Measurements from ENCODE around the gene PLAAT5.

Gene PLAAT5

GRCh38 chr11:63527667-63528066, 36.7 kb upstream of the PLAAT5 start:
- no peak for DNase-seq (ENCODE audit: insufficient read length)
- no peak for FAIRE-seq
- TF ChIP-seq TAF1 (IDR thresholded peaks at IDR 0.05; ENCODE audit: borderline replicate concordance, low read depth, low read length) = no peak
- TF ChIP-seq POLR2A (IDR thresholded peaks at IDR 0.05; ENCODE audit: low read depth, low read length) = no peak
- no peak for TF ChIP-seq POLR2AphosphoS5 (IDR thresholded peaks at IDR 0.05; ENCODE audit: low read depth, low read length)

DNA sequence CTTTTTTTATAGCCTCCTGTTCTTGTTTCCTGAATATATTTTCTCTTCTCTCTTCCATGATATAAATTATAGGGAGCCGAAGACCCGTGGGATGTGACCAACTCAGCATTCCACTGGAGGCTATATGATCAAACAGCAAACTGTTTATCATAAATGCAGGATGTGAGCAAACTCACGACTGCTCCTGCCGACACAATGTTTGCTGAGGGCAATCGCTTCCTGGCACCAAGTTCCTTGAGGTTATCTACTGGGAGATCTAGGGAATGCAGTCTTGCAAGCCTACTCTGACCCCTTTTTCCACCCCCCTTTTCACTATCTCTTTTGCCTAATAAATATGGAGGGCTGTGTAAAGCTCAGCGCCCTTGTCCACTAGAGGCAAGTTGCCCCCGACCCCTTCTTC, 32.2 kb upstream of the PLAAT5 start:
- TF ChIP-seq POLR2A (IDR thresholded peaks at IDR 0.05; ENCODE audit: low read depth, low read length) (no peak), POLR2AphosphoS5 (IDR thresholded peaks at IDR 0.05; ENCODE audit: low read depth, low read length) (no peak)
- no peak for FAIRE-seq

GRCh38 chr11:63521896-63522295, 30.9 kb upstream of the PLAAT5 start:
- no peak for FAIRE-seq
- TF ChIP-seq POLR2A (IDR thresholded peaks at IDR 0.05; ENCODE audit: low read depth, low read length) (no peak), POLR2AphosphoS5 (IDR thresholded peaks at IDR 0.05; ENCODE audit: low read depth, low read length) (no peak), TAF1 (IDR thresholded peaks at IDR 0.05; ENCODE audit: borderline replicate concordance, low read depth, low read length) (no peak)
- no peak for DNase-seq (ENCODE audit: insufficient read length)

More for the DNA sequence above, 32.2 kb upstream of the PLAAT5 start:
- DNase-seq (ENCODE audit: insufficient read length) = no peak

- TF ChIP-seq TAF1 (IDR thresholded peaks at IDR 0.05; ENCODE audit: borderline replicate concordance, low read depth, low read length) (no peak), POLR2A (IDR thresholded peaks at IDR 0.05; ENCODE audit: low read depth, low read length) (no peak), POLR2AphosphoS5 (IDR thresholded peaks at IDR 0.05; ENCODE audit: low read depth, low read length) (no peak)
- DNase-seq (ENCODE audit: insufficient read length) (no peak), FAIRE-seq (peak; percentile 30)
These were observed 29.7 kb upstream of the PLAAT5 start for GRCh38 chr11:63520606-63521170.

DNA sequence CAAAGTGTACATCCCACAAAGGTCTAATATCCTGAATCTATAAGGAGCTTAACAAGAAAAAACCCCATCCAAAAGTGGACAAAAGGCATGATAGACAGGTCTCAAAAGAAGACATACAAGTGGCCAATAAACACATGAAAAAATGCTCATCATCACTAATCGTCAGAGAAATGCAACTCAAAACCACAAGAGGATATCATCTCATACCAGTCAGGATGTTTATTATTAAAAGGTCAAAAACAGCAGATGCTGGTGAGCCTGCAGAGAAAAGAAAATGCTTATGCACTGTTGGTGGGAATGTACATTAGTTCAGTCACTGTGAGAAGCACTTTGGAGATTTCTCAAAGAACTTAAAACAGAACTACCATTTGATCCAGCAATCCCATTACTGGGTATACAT, 27.6 kb upstream of the PLAAT5 start:
- no peak for TF ChIP-seq TAF1 (IDR thresholded peaks at IDR 0.05; ENCODE audit: borderline replicate concordance, low read depth, low read length)
- TF ChIP-seq POLR2A (IDR thresholded peaks at IDR 0.05; ENCODE audit: low read depth, low read length) = no peak
- TF ChIP-seq POLR2AphosphoS5 (IDR thresholded peaks at IDR 0.05; ENCODE audit: low read depth, low read length) = no peak
- DNase-seq (ENCODE audit: insufficient read length) (no peak), FAIRE-seq (no peak)

DNA sequence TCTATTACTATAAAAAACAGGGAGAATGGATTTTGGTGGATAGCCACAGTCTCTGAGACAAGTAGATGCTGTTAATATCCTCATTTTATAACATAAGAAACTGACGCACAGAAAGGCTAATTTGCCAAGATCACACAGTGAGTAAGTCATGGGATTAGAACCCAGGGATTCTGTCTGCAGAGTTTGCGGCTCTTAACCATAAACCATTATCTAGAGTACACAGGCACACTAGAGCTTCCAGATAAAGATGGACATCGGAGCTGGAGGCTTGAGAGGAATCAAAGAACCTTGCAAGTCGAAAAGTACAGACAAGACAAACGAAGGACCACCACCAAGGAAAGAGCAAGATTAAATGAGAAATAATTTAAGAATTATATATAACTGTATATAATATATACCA, 26.2 kb upstream of the PLAAT5 start:
- DNase-seq (ENCODE audit: insufficient read length) (no peak), FAIRE-seq (no peak)
- TF ChIP-seq POLR2A (IDR thresholded peaks at IDR 0.05; ENCODE audit: low read depth, low read length) (no peak), TAF1 (IDR thresholded peaks at IDR 0.05; ENCODE audit: borderline replicate concordance, low read depth, low read length) (no peak), POLR2AphosphoS5 (IDR thresholded peaks at IDR 0.05; ENCODE audit: low read depth, low read length) (no peak)

- no peak for FAIRE-seq
- no peak for DNase-seq (ENCODE audit: insufficient read length)
- no peak for TF ChIP-seq POLR2AphosphoS5 (IDR thresholded peaks at IDR 0.05; ENCODE audit: low read depth, low read length)
- no peak for TF ChIP-seq POLR2A (IDR thresholded peaks at IDR 0.05; ENCODE audit: low read depth, low read length)
- TF ChIP-seq TAF1 (IDR thresholded peaks at IDR 0.05; ENCODE audit: borderline replicate concordance, low read depth, low read length) = no peak
These were observed 25.1 kb upstream of the PLAAT5 start for GRCh38 chr11:63516109-63516508.

- TF ChIP-seq POLR2AphosphoS5 (IDR thresholded peaks at IDR 0.05; ENCODE audit: low read depth, low read length) = no peak
- TF ChIP-seq POLR2A (IDR thresholded peaks at IDR 0.05; ENCODE audit: low read depth, low read length) = no peak
- TF ChIP-seq TAF1 (IDR thresholded peaks at IDR 0.05; ENCODE audit: borderline replicate concordance, low read depth, low read length) = no peak
- DNase-seq (ENCODE audit: insufficient read length) (no peak), FAIRE-seq (no peak)
These were observed 21.8 kb upstream of the PLAAT5 start for GRCh38 chr11:63512816-63513215.

DNA sequence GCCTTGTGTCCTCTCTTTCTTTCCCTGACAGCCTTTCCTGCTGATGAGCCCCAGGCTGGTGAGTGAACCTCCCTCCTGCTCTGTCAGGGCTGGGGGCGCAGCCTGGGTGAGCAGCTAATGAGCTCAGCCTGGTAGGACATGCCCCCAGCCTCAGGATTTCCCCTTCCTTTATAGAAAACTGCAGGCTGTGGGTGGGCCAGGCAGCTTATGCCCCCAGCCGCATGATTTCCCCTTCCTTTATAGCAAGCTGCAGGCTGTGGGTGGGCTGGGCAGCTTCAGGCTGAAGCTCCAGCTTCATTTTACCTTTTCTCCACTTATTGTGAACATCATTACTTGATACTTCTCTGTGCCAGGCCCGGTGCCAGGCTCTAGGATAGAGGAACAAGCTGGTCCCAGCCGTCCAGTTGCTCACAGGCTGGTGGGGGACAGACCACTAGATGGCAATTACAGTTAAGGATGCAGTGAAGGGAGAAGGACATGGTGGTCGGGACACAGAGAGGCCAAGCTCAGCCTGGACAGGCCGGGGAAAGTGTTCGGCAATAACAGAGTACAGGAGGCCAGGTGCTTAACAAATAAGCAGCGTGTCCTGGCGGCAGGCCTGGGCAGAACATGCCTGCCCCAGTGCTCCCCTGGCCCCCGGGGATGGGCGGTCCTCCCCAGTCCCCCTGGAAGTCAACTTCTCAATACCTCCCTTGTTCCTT, 20.2 kb upstream of the PLAAT5 start:
- no peak for TF ChIP-seq TAF1 (IDR thresholded peaks at IDR 0.05; ENCODE audit: borderline replicate concordance, low read depth, low read length)
- TF ChIP-seq POLR2AphosphoS5 (IDR thresholded peaks at IDR 0.05; ENCODE audit: low read depth, low read length) = no peak
- no peak for TF ChIP-seq POLR2A (IDR thresholded peaks at IDR 0.05; ENCODE audit: low read depth, low read length)
- no peak for DNase-seq (ENCODE audit: insufficient read length)
- FAIRE-seq = no peak

- DNase-seq (ENCODE audit: insufficient read length) (no peak), FAIRE-seq (no peak)
- TF ChIP-seq POLR2AphosphoS5 (IDR thresholded peaks at IDR 0.05; ENCODE audit: low read depth, low read length) = no peak
- TF ChIP-seq POLR2A (IDR thresholded peaks at IDR 0.05; ENCODE audit: low read depth, low read length) = no peak
- no peak for TF ChIP-seq TAF1 (IDR thresholded peaks at IDR 0.05; ENCODE audit: borderline replicate concordance, low read depth, low read length)
These were observed 19.5 kb upstream of the PLAAT5 start for GRCh38 chr11:63510360-63511047.

GRCh38 chr11:63508745-63509144, 17.8 kb upstream of the PLAAT5 start:
- TF ChIP-seq POLR2A (IDR thresholded peaks at IDR 0.05; ENCODE audit: low read depth, low read length) = no peak
- TF ChIP-seq TAF1 (IDR thresholded peaks at IDR 0.05; ENCODE audit: borderline replicate concordance, low read depth, low read length) = no peak
- no peak for TF ChIP-seq POLR2AphosphoS5 (IDR thresholded peaks at IDR 0.05; ENCODE audit: low read depth, low read length)
- FAIRE-seq = no peak
- no peak for DNase-seq (ENCODE audit: insufficient read length)

DNA sequence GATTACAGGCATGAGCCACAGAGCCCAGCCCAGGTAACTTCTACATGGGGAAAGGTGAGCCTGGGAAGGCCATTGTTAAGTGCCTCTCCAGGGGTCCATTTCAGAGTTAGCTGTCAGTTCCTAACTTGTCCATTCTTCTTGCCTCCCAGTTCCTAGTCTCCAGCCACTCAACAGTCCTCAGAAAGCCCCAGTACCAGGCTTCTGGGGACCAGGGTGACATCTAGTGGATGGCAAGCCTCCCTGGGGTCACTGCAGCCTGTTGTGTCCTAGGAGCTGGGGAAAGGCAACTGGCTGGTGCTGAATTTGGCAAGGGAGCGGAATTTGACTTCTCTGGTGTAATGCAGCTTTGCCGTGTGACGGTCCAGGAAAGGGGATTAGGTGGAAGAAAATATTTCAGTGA, 17.0 kb upstream of the PLAAT5 start:
- FAIRE-seq (no peak), DNase-seq (ENCODE audit: insufficient read length) (no peak)
- TF ChIP-seq TAF1 (IDR thresholded peaks at IDR 0.05; ENCODE audit: borderline replicate concordance, low read depth, low read length) (no peak), POLR2A (IDR thresholded peaks at IDR 0.05; ENCODE audit: low read depth, low read length) (no peak), POLR2AphosphoS5 (IDR thresholded peaks at IDR 0.05; ENCODE audit: low read depth, low read length) (no peak)

Measured in GM12892 (cell line).